T1000 (cell line): Measurements from ENCODE around the gene CHMP4B.
A peak's percentile ranks its signal among the peaks of the same experiment; 100 is the strongest.

Source experiments
- DNase-seq: peaks from one replicate; lab custom pipeline; 2025; ENCODE audit warnings: mixed read lengths; lab: John Stamatoyannopoulos, UW

The CHMP4B gene, protein sequence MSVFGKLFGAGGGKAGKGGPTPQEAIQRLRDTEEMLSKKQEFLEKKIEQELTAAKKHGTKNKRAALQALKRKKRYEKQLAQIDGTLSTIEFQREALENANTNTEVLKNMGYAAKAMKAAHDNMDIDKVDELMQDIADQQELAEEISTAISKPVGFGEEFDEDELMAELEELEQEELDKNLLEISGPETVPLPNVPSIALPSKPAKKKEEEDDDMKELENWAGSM

DNA sequence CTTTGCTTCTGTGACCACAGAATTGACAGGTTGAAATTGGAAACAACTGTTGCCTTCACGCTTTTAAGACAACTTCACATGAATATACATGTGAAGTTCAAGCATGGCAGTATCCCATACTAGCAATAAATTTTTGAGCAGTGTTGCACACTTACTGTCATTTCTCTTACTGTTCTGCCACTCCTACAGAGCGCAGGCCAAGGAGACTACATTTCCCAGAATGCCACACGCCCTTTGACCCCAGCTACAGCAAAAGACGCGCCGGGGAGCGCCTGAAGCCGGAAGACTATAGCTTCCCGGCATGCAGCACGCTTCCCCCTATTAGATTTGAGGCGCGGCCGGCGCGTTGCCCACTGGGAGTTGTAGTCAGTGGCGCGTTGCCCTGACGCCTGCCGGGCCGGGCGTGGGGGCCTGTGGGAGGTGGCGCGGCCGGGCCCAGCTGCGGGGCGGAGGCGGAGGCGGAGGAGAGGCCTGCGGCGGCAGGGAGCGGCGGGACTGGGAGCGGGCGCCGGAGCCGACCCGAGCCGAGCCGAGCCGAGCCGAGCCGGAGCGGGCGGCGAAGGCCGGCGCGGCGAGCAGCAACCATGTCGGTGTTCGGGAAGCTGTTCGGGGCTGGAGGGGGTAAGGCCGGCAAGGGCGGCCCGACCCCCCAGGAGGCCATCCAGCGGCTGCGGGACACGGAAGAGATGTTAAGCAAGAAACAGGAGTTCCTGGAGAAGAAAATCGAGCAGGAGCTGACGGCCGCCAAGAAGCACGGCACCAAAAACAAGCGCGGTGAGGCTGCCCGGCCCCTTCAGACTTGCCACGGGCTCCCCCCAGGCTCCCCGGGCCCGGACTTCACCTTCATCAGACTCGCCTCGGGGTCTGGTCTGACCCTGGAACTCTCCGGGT lies at the start of gene CHMP4B:
Gene CHMP4B (plus strand): TSS at position 464 of the 891 bp plus-strand sequence. CDS start 121 bp downstream, at position 585.
- DNase-seq, result peak; percentile 99

DNA sequence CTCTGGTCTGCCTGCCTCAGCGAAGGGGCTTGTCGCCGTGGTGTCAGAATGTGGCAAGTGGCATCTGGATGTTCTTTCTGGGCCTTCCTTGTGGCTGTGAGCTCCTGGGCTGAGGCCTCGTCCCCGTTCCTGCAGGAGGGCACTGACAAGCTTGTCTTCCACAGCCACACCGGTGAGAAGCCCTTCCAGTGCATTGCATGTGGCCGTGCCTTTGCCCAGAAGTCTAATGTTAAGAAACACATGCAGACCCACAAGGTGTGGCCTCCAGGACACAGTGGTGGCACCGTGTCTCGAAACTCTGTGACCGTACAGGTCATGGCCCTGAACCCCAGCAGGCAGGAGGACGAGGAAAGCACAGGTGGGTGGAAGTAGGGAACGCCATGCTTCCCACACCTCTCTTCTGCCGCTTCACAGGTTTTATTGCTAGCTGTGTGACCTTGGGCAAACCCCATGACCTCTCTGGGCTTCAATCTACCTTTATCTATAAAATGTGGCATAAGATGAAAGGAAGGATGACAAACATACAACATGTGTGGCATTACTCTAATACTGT lies 49.4 kb upstream of the CHMP4B start:
- no peak for DNase-seq

DNA sequence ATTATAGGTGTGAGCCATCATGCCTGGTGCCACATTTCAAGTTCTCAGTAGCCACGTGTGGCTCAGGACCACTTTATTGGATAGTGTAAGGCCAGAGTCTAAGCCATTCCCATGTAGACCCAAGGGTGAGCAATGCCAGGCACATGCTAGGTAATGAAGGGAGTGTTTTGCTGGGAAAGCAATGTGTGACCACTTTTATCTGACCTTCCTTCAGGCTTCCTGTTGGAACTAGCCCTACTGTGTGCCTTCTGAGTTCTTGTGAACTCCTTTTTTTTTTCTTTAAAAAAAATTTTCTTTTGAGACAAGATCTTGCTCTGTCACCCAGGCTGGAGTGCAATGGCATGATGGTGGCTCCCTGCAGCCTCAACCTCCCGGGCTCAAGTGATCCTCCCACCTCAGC lies 46.0 kb upstream of the CHMP4B start:
- DNase-seq, result no peak

DNA sequence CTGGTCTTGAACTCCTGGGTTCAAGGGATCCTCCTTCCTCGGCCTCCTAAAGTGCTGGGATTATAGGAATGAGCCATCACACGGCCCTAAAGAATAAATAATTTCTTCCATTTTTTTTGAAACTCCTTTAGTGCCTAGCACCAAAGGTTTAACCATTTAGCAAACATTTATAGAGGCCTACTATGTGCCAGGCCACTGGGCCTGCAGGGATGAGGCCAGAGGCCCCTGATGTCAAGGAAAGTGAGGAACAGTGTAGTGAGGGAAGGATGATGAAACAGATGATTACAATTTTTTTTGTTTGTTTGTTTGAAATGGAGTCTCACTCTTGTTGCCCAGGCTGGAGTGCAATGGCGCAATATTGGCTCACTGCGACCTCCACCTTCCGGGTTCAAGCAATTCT lies 45.6 kb upstream of the CHMP4B start:
- DNase-seq, result no peak

DNA sequence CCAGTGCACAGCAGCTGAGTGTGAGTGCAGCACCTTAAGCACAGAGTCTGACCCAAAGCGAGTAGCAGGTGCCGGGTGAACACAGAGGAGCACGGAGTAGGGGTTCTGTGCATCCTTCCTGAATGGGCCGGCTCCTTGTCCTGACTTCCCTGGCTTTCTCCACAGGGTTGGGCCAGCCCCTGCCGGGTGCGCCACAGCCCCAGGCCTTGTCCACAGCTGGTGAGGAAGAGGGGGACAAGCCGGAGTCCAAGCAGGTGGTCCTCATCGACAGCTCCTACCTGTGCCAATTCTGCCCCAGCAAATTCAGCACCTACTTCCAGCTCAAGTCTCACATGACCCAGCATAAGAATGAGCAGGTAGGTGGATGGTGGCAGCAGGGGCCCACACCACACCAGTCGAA lies 44.5 kb upstream of the CHMP4B start:
- DNase-seq, result no peak

DNA sequence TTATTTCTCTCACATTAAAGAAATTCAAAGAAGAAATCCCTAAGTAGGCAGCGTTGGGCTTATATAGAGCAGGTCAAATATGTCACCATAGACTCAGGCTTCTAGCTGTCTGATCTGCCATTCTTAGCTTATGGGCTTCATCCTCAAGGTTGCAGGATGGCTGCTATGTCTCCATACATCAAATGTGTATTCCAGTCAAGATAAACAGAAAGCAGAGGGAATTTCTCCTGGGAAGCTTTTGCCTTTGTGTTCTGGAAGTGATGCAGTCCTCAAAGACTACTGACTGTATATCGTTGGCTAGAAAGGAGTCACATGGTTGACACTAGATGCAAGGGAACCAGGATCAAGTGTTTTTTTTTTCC lies 43.4 kb upstream of the CHMP4B start:
- DNase-seq, result no peak

DNA sequence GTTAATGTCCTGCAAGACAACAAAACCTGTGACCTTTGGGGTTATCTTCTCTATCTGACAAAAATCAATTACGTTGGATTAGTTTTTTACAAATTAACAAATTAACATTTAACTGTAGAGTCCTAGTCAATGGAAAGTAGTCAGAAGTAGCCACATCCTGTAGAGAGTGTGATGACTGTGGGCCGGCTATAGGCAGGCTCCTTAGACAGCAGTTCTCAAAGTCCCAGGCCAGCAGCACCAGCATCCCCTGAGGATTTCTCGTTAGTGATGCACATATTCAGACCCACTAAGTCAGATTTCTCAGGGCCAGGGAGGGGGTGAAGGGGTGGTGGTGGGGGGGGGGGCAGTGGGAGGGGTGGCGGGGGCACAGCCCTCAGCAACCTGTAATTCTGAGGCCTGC lies 42.1 kb upstream of the CHMP4B start:
- no peak for DNase-seq

DNA sequence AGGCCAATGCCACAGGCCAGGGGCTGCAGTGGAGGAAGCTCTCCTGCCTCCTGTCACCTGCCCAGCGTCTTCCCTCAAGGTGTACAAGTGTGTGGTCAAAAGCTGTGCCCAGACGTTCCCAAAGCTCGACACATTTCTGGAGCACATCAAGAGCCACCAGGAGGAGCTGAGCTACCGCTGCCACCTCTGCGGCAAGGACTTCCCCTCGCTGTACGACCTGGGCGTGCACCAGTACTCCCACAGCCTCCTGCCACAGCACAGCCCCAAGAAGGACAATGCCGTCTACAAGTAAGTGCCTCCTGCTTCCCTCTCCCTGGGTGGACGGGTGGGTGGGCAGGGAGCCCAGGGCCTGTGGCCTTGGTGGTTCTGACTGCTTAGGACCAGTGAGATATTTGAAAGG lies 41.1 kb upstream of the CHMP4B start:
- no peak for DNase-seq

DNA sequence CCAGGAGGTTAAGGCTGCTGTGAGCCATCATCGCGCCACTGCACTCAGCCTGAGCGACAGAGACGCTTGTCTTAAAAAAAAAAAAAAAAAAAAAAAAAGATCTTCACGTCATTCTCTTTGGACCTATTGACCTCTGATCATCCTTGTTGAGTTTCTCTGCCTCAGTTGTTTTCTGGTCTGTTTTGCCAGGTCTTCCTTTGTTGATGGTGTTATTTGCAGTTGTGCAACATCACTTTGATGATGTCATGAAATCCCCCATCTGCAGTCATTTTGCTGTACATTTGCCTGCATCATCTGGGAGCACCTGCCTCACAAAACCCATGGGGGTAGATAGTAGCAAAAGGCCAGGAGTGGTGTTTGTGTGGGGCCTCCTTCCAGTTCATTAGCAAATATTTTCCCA lies 39.2 kb upstream of the CHMP4B start:
- DNase-seq, result no peak

DNA sequence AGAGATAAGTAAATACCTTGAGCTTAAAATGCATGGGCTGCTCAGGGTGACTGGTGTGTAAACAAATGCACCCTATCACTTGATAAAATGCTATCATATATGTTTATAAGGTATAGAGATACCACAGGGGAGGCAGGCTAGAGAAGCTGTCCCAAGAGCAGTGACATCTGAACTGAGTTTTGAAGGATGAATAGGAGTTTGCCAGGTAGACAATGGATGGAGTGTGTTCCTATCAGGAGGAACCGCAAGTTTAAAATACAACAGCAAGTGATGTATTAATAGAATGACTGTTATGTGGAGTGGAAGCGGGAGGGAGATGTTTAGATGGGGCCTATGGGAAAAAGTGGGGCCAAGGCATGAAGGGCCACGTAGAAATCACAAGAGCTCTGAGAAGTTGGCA lies 38.7 kb upstream of the CHMP4B start:
- DNase-seq, result no peak

DNA sequence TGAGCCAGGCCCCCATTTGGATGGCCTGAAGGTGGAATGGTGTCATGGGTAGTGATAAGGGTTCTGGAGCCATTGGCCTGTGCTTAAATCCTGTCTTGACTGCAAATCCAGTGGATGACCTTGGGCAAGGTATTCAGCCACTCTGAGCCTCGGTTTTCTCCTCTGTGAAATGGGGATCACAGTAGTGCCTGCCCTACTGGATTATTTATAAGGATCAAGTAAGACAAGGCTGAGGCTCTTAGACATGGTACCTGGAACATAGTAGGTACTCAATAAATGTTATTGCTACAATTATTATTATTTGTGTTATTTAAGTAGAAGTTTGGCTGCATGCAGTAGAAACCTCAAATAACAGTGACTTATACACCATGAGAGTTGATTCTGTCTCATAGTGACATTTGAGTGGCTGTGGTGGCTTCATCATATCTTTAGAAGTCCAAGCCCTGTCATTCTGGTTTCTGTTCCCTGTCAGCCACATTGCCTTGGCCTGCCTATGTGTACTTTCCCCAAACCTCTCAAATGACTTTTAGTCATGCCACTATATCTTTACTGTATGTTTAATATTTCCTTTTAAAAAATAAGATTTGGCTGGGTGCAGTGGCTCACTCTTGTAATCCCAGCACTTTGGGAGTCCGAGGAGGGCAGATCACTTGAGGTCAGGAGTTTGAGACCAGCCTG lies 37.6 kb upstream of the CHMP4B start:
- no peak for DNase-seq

DNA sequence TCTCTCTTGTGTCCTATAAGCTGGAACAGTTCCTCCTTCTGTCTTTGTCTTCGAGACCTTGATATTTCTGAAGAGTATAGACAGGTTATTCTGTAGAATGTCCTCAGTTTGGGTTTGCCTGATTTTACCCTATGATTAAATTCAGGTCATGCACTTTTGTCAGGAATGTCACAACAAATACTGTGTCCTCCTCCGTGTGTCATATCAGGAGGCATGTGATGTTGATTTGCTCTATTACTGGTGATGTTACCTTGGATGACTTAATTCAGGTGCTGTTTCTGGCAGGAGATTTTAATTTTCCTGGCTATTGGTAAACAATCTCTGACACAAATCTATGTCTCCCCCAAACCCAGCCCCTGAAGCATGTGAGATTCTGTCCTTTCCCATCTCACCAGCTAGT lies 33.3 kb upstream of the CHMP4B start:
- no peak for DNase-seq

DNA sequence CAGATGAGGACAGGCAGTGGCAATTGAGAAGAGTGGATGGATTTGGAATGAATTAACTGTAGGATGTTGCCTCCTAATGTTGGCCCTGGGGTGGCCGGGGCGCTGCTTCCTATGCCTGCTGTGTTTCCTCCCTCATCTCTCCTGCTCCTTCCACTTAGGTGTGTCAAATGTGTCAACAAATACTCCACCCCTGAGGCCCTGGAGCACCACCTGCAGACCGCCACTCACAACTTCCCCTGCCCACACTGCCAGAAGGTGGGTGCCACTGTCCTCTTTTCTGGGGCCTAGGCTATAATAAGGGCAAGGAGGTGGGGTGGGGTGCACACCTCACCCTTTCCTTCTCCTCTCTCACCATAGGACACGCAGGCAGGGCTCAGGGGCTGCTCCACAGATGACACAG lies 30.0 kb upstream of the CHMP4B start:
- no peak for DNase-seq

DNA sequence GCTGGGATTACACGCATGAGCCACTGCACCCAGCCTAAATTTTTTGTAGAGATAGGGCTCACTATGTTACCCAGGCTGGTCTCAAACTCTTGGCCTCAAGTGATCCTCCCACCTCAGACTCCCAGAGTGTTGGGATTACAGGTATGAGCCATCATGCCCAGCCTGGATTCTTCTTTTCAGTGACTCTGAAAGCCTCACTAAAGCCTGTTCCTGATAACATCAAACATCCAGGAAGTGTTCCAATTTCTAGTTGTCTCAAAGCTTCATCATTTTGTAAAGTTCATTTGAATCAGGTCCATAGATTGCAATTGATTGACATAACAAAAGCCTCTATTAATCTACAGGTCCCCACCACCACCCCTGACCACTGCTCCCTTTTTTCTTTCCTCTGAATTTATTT lies 29.2 kb upstream of the CHMP4B start:
- DNase-seq, result no peak

DNA sequence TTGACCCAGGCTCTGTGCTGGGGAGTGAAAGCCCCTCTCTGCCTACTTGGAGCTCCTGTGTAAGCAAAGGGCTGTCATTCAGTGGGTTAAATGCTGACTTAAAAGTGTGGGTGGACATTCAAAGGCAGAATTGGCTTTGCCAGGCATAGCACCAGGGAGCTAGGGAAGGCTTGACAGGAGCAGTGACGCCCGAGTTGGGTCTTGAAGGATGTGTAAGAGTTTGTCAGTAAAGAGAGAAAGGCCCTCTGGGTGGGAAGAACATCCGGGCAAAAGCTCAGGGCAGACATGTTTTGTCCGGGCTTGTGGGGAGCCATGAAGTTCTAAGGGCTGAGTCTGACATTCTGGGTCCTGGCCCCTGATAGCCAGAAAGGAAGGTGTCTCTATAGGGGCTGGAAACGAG lies 27.9 kb upstream of the CHMP4B start:
- no peak for DNase-seq

DNA sequence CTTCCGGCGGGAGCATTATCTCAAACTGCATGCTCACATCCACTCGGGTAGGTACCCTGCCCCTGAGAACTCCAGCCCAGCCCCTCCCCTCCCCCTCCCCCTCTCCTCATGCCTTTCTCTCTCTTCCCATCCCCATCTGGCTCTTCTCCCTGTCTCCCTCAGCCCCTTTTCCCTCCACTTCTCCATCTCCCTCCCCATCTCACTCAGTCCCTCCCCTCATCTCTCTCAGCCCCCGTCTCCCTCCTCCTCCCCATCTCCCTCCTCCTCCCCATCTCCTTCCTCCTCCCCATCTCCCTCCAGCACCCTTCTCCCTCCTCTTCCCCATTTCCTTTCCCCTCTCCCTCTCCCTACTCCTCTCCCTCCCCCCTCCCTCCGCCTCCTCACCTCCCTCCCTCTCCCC lies 27.3 kb upstream of the CHMP4B start:
- no peak for DNase-seq

DNA sequence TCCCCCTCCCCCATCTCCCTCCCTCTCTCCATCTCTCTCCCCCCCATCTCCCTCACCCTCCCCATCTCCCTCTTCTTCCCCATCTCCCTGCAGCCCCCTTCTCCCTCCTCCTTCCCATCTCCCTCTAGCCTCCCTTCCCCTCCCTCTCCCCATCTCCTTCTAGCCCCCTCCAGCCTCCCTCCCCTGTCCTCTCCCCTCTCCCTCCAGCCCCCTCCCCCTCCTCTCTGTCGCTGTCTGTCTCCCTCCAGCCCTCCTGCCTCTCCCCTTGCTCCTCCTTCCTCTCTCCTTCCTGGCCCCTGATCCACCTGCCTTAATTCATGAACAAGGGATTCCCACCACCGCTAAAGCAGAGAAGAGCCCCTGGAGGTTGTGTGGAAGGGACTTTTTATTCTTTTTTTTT lies 26.9 kb upstream of the CHMP4B start:
- DNase-seq, result no peak

DNA sequence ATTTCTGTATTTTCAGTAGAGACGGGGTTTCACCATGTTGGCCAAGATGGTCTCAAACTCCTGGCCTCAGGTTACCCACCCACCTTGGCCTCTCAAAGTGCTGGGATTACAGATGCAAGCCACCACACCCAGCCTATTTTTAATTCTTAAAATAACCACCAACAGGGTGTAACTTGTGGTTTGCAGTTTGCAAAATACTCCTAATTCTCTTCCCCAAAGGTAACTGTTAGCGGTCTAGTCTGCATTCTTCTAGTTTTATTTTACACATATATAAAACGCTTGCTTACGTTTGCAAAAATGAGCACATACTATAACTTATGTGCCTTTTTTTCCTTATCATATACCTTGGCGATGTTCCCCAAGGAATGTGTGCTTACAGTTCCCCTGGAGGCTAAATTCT lies 25.6 kb upstream of the CHMP4B start:
- no peak for DNase-seq

DNA sequence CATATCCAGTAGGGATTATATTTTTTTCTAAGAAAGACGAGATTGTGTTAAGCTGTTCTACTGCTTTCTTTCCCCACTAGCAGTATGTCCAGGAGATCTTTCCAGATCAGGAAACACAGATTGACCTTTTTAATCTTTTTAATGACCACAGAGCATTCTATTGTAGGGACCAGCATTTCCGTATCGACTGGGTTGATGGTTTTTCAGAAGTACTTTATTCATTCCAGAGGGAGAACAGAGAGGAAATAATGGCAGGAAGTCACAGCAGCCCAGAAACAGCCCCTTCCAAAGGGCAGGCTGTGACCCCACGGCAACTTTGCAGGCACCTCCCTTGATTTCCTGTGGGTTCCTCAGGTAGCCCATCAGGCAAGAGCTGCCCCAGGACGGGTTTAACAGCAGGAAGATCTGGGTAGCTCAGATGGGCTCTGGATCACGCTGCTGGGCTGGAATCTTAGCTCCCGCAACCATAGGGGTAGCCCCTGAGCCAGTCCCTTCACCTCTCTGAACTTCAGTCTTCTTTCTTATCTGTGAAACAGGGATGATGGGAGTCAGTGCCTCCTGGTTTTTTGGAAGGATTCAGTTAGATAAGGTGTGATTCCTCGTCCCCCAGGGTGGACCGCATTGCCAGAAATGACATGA lies 23.8 kb upstream of the CHMP4B start:
- DNase-seq, result no peak

DNA sequence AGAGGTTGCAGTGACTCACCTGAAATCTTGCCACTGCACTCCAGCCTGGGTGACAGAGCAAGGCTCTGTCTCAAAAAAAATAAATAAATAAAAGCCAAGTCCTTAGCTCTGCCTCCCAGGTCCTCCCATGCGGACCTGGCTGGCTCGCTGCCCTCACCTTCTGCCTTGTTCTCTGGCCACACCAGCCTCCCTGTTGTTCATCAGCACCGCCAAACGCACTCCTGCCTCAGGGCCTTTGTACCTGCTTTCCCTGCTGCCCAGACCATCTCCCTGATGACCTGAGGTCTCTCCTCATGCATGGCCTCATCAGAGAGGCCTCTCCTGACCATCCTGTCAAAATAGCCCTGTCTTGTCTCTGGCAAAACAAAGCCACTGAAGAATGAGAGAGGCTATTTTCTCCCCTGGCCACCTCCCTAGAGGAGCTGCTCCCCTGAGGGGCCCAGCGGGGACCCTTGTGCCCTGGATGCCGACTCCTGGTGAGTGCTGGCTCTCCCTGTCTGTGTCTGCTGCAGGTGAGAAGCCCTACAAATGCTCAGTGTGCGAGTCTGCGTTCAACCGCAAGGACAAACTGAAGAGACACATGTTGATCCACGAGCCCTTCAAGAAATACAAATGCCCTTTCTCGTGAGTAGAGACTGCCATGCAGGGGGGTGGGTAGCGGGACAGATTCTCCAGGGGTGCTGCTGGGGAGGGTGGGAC lies 22.6 kb upstream of the CHMP4B start:
- DNase-seq, result no peak

DNA sequence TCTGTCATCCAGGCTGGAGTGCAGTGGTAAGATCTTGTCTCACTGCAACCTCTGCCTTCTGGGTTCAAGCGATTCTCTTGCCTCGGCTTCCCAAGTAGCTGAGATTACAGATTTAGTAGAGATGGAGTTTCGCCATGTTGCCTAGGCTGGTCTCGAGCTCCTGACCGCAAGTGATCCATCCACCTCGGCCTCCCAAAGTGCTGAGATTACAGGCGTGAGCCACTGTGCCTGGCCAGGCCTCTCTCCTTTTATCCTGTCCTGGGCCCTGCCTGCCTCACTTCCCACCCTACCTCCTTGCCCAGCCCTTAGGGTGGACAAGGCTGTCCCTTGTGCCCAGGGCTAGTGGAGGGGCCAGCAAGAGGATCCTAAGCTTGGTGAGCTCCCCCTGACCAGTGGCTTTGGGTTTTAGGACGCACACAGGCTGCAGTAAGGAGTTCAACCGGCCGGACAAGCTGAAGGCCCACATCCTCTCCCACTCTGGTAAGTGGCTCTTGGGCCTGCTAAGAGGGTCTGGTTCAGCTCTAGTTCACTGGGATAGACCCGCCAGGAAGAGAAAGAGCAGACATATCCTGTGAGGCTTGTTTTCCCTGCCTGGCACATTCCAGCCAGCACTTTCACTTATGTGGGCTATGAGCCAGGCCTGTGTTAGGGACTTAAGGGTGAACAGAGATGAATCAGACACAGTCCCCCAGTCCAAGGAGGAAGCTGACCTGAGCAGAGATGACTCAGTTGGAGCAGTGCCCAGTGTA lies 21.9 kb upstream of the CHMP4B start:
- DNase-seq, result peak; percentile 84
